Ovary (tissue), 3 donors: ENCODE results near the gene ADGRV1.
"Not testable (repeated sequence)": the region's sequence is repeated elsewhere in the genome, so short reads cannot be mapped to it uniquely, and the experiment has no call there.

Experiments used
- CTCF ChIP-seq, 3 donors: fragments of 450-650 bp in 2 of 3; fragments of 200-600 bp in 1 of 3; IDR thresholded peaks; one replicate each; pipeline versions ENCODE4 v1.5.1 to v1.8.0; 2016 to 2022; ENCODE audit warnings: antibody characterized with exemption in 3 of 3, mild to moderate bottlenecking in 1 of 3
- EP300 ChIP-seq: sonication (generic); formaldehyde crosslinking; IDR thresholded peaks from one replicate; pipeline ENCODE4 v1.6.1; 2017; ENCODE audit warnings: antibody characterized with exemption
- POLR2A ChIP-seq: fragments of 450-650 bp; IDR thresholded peaks from one replicate; pipeline ENCODE4 v1.6.1; 2017; ENCODE audit warnings: antibody characterized with exemption, mild to moderate bottlenecking, moderate library complexity
- donor health status: DM: no; HTN: no; CAD: no.

- not testable (repeated sequence) for TF ChIP-seq CTCF (IDR thresholded peaks at IDR 0.05); POLR2A; EP300
Observed at GRCh38 chr5:90969945-90970344, 411.3 kb downstream of the ADGRV1 start.
